ENCODE results near the gene MEIS2.

The MEIS2 gene

GRCh38 chr15:37034392-37034791 lies 66.0 kb downstream of the MEIS2 start:
- Histone ChIP-seq H3K4me1 (ENCODE audit: low read depth, poor library complexity, severe bottlenecking) (no peaks in the 10 kb centered on the region), H3K79me2 (ENCODE audit: insufficient read depth, low read depth) (no peaks in the 10 kb centered on the region), H3K9ac (no peak overlapping the region), H3K27me3 (ENCODE audit: insufficient read depth, low read depth) (no peaks in the 10 kb centered on the region), H3K4me3 (IDR thresholded peaks at IDR 0.05; ENCODE audit: insufficient read depth, low read depth, low read length) (no peak overlapping the region), H3K4me2 (no peak overlapping the region), H4K20me1 (ENCODE audit: insufficient read depth) (no peaks in the 10 kb centered on the region), H2AFZ (ENCODE audit: low read depth) (no peak overlapping the region), H3K36me3 (ENCODE audit: insufficient read depth) (no peaks in the 10 kb centered on the region), H3K27ac (no peak overlapping the region)
- no peak for TF ChIP-seq CTCF (conservative IDR thresholded peaks at IDR 0.05; ENCODE audit: low read depth, low read length)

GRCh38 chr15:37032091-37032775 lies 68.1 kb downstream of the MEIS2 start:
- H3K79me2 ChIP-seq (ENCODE audit: insufficient read depth, low read depth): no peaks in the 10 kb centered on the region
- no peak overlapping the region for H2AFZ ChIP-seq (ENCODE audit: low read depth)
- no peak overlapping the region for H3K4me2 ChIP-seq
- H3K27me3 ChIP-seq (ENCODE audit: insufficient read depth, low read depth): no peaks in the 10 kb centered on the region
- H3K27ac ChIP-seq: no peak overlapping the region
- H3K9ac ChIP-seq: no peak overlapping the region
- H3K4me1 ChIP-seq (ENCODE audit: low read depth, poor library complexity, severe bottlenecking): no peaks in the 10 kb centered on the region
- TF ChIP-seq CTCF (conservative IDR thresholded peaks at IDR 0.05; ENCODE audit: low read depth, low read length): no peak
- H3K4me3 ChIP-seq (IDR thresholded peaks at IDR 0.05; ENCODE audit: insufficient read depth, low read depth, low read length): no peak overlapping the region
- H3K36me3 ChIP-seq (ENCODE audit: insufficient read depth): no peaks in the 10 kb centered on the region
- H4K20me1 ChIP-seq (ENCODE audit: insufficient read depth): no peaks in the 10 kb centered on the region

GRCh38 chr15:37031198-37031597 lies 69.2 kb downstream of the MEIS2 start:
- Histone ChIP-seq H4K20me1 (ENCODE audit: insufficient read depth) (no peaks in the 10 kb centered on the region), H3K36me3 (ENCODE audit: insufficient read depth) (no peaks in the 10 kb centered on the region), H3K4me2 (no peak overlapping the region), H3K27me3 (ENCODE audit: insufficient read depth, low read depth) (no peaks in the 10 kb centered on the region), H3K4me3 (IDR thresholded peaks at IDR 0.05; ENCODE audit: insufficient read depth, low read depth, low read length) (no peak overlapping the region), H2AFZ (ENCODE audit: low read depth) (no peak overlapping the region), H3K9ac (no peak overlapping the region), H3K4me1 (ENCODE audit: low read depth, poor library complexity, severe bottlenecking) (no peaks in the 10 kb centered on the region), H3K79me2 (ENCODE audit: insufficient read depth, low read depth) (no peaks in the 10 kb centered on the region), H3K27ac (no peak overlapping the region)
- no peak for TF ChIP-seq CTCF (conservative IDR thresholded peaks at IDR 0.05; ENCODE audit: low read depth, low read length)

GRCh38 chr15:37028625-37029296 lies 71.6 kb downstream of the MEIS2 start:
- H3K4me2 ChIP-seq: no peak overlapping the region
- H4K20me1 ChIP-seq (ENCODE audit: insufficient read depth): no peaks in the 10 kb centered on the region
- no peaks in the 10 kb centered on the region for H3K4me1 ChIP-seq (ENCODE audit: low read depth, poor library complexity, severe bottlenecking)
- H2AFZ ChIP-seq (ENCODE audit: low read depth): no peak overlapping the region
- no peaks in the 10 kb centered on the region for H3K27me3 ChIP-seq (ENCODE audit: insufficient read depth, low read depth)
- H3K36me3 ChIP-seq (ENCODE audit: insufficient read depth): no peaks in the 10 kb centered on the region
- no peak for TF ChIP-seq CTCF (conservative IDR thresholded peaks at IDR 0.05; ENCODE audit: low read depth, low read length)
- no peak overlapping the region for H3K27ac ChIP-seq
- H3K9ac ChIP-seq: no peak overlapping the region
- H3K4me3 ChIP-seq (IDR thresholded peaks at IDR 0.05; ENCODE audit: insufficient read depth, low read depth, low read length): no peak overlapping the region
- H3K79me2 ChIP-seq (ENCODE audit: insufficient read depth, low read depth): no peaks in the 10 kb centered on the region

Data from KMS-11 (cell line).